ENCODE data around the gene POLR3GL.

Gene POLR3GL

GRCh38 chr1:145951526-145951925 lies 13.0 kb upstream of the POLR3GL start:
- TF ChIP-seq CTCF (IDR thresholded peaks at IDR 0.05; ENCODE audit: borderline replicate concordance, control extremely low read depth, extremely low read depth, insufficient read depth, missing control alignments): no peak
- in situ Hi-C loops (cut with MboI; ENCODE audit: low sequenced_read_pairs, unreplicated experiment): no loop called here
- DNase-seq (ENCODE audit: low spot score): no peak

- in situ Hi-C loops (cut with MboI; ENCODE audit: low sequenced_read_pairs, unreplicated experiment): no loop called here
- no peak for DNase-seq (ENCODE audit: low spot score)
- TF ChIP-seq CTCF (IDR thresholded peaks at IDR 0.05; ENCODE audit: borderline replicate concordance, control extremely low read depth, extremely low read depth, insufficient read depth, missing control alignments): no peak
These were observed 11.6 kb upstream of the POLR3GL start for GRCh38 chr1:145952903-145953302.

- TF ChIP-seq CTCF (IDR thresholded peaks at IDR 0.05; ENCODE audit: borderline replicate concordance, control extremely low read depth, extremely low read depth, insufficient read depth, missing control alignments): no peak
- no peak for DNase-seq (ENCODE audit: low spot score)
- in situ Hi-C loops (cut with MboI; ENCODE audit: low sequenced_read_pairs, unreplicated experiment): no loop called here
These were observed 10.6 kb upstream of the POLR3GL start for GRCh38 chr1:145953861-145954260.

- TF ChIP-seq CTCF (IDR thresholded peaks at IDR 0.05; ENCODE audit: borderline replicate concordance, control extremely low read depth, extremely low read depth, insufficient read depth, missing control alignments): no peak
- in situ Hi-C loops (cut with MboI; ENCODE audit: low sequenced_read_pairs, unreplicated experiment): no loop called here
- DNase-seq (ENCODE audit: low spot score): no peak
These were observed 9.1 kb upstream of the POLR3GL start for GRCh38 chr1:145955436-145955835.

GRCh38 chr1:145956361-145956760 lies 8.1 kb upstream of the POLR3GL start:
- in situ Hi-C loops (cut with MboI; ENCODE audit: low sequenced_read_pairs, unreplicated experiment): no loop called here
- DNase-seq (ENCODE audit: low spot score): no peak
- TF ChIP-seq CTCF (IDR thresholded peaks at IDR 0.05; ENCODE audit: borderline replicate concordance, control extremely low read depth, extremely low read depth, insufficient read depth, missing control alignments): no peak

- no peak for TF ChIP-seq CTCF (IDR thresholded peaks at IDR 0.05; ENCODE audit: borderline replicate concordance, control extremely low read depth, extremely low read depth, insufficient read depth, missing control alignments)
These were observed 7.6 kb upstream of the POLR3GL start for GRCh38 chr1:145956781-145957442.

More at GRCh38 chr1:145956781-145957442, 7.6 kb upstream of the POLR3GL start:
- in situ Hi-C loops (cut with MboI; ENCODE audit: low sequenced_read_pairs, unreplicated experiment): no loop called here
- DNase-seq (ENCODE audit: low spot score): no peak

All from GM13976 (cell line).